Measurements from ENCODE around the gene TMEM106B.

DNA sequence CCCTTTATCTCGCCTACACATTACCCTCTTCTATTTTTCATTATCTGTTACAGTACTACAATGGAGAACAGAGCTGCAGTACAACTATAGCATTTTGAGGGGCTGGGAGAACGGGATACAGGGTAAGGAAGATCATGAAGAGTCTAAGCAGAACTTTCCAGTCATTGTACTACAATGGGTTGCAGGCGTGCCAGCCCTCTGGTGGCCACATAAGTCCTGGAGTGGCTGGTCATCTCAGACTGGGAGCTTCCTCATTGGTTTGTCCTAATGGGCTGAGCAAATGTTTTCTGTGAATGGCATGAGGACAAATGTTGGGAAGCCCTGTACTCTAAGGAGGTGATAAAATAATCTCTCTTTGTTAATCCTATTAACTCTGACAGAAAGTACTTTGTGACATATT, 33.0 kb downstream of the TMEM106B start:
- TF ChIP-seq, protein P1, sequence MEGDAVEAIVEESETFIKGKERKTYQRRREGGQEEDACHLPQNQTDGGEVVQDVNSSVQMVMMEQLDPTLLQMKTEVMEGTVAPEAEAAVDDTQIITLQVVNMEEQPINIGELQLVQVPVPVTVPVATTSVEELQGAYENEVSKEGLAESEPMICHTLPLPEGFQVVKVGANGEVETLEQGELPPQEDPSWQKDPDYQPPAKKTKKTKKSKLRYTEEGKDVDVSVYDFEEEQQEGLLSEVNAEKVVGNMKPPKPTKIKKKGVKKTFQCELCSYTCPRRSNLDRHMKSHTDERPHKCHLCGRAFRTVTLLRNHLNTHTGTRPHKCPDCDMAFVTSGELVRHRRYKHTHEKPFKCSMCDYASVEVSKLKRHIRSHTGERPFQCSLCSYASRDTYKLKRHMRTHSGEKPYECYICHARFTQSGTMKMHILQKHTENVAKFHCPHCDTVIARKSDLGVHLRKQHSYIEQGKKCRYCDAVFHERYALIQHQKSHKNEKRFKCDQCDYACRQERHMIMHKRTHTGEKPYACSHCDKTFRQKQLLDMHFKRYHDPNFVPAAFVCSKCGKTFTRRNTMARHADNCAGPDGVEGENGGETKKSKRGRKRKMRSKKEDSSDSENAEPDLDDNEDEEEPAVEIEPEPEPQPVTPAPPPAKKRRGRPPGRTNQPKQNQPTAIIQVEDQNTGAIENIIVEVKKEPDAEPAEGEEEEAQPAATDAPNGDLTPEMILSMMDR (conservative IDR thresholded peaks at IDR 0.05; ENCODE audit: low read depth, low read length): peak; percentile 40
- no peak for TF ChIP-seq EZH2 (IDR thresholded peaks at IDR 0.05; ENCODE audit: borderline replicate concordance, low read depth, low read length, poor library complexity, severe bottlenecking)

Measured in A673 (cell line).